Measurements from ENCODE around the gene DNAJB6.

DNAJB6 gene

GRCh38 chr7:157368955-157369354, 32.2 kb downstream of the DNAJB6 start:
- DNase-seq (ENCODE audit: low read depth), result no peak

DNA sequence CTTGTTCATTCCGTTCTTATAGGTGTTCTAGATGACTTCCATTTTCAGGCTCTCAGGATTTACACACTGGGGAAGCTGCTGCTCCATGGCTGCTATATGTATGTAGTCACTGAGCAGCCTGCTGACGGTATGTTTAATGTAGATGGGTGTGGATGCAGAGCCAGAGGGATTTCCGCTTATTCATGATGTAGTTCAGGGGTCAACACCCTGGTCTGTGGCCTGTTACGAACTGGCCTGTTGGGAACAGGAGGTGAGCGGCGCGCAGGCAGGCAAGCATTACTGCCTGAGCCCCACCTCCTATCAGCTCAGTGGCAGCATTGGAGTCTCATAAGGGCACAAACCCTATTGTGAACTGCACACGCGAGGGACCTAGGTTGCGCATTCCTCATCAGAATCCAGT, 33.9 kb downstream of the DNAJB6 start:
- DNase-seq (ENCODE audit: low read depth), result no peak

- DNase-seq (ENCODE audit: low read depth), result no peak
Measured at GRCh38 chr7:157371296-157371695, 34.5 kb downstream of the DNAJB6 start.

- no peak for DNase-seq (ENCODE audit: low read depth)
Measured at GRCh38 chr7:157372300-157373232, 35.8 kb downstream of the DNAJB6 start.

- DNase-seq (ENCODE audit: low read depth), result no peak
Measured at GRCh38 chr7:157373493-157373892, 36.7 kb downstream of the DNAJB6 start.

DNA sequence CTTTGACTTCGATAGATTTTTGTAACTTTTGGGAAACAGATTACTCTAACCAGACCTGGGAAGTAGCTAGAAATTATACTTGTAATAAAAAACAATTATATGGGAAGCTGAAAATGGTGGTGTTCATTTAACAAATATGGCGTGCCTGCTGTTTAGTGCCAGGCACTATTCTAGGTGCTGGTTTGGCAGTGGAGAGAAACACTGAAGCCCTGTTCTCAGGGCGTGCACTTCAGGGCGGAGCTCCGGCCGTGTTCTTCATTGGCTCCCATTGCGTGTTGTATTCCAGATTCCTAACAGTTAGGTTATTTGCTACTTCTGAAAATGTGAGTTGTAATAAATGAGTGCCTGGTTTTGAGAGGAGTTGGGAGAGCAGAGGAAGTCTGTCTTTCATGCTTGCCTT, 38.6 kb downstream of the DNAJB6 start:
- DNase-seq (ENCODE audit: low read depth), result no peak

GRCh38 chr7:157377436-157378124, 40.8 kb downstream of the DNAJB6 start:
- DNase-seq (ENCODE audit: low read depth), result no peak

DNA sequence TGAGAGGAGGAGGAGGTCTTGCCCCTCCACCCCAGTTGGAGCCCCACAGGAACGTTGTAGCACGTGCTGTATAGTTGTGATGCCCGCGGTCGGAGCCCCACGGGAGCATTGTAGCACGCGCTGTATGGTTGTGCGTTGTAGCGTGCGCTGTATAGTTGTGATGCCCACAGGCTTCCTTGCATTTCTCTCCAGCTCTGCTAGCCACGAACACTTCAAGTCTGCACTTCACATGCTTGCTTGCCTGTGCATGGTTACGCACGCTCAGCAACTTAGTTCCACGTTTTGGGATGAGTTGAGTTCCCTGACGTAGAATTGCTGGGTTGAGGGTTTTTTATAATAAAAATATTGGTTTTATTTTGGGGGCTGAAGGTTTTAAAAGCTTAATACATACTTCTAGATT, 41.6 kb downstream of the DNAJB6 start:
- DNase-seq (ENCODE audit: low read depth), result no peak

- no peak for DNase-seq (ENCODE audit: low read depth)
Measured at GRCh38 chr7:157379493-157379892, 42.7 kb downstream of the DNAJB6 start.

DNA sequence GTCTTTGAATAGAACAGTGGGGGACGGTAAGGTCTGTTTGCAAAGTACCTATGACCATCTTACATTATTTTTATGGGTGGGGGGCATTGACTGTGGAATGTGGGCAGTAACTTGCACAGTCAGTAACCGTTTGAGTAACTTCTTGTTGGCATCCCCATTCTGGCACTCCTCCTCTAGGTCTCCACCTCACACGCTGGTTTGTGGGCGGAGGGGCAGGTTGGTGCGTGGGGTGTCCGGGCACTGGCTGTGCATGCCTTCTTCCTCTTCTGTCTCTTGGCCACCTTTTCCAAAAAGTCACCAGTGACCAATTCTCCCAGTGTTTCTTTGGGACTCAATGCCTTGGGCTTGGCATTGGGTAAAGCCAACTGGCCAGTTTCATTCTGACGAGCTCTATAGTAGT, 43.6 kb downstream of the DNAJB6 start:
- DNase-seq (ENCODE audit: low read depth), result no peak

DNA sequence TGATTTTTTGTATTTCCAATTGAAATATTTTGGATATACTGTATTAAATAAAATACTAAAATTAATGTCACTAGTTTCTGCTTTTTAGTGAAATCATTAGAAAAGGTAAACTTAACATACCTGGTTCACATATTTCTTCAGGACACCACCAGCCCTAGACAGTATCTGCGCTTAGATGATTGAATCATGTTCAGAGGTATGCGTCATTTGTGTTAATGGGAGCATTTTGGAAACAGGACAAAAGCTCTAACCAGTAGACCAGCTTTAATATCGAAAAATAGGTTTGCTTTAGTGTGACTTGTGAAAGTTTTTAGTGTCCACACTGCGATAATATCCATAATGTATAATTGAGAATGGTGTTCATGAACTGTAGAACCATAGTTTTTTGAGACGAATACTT, 47.1 kb downstream of the DNAJB6 start:
- no peak for DNase-seq (ENCODE audit: low read depth)

DNA sequence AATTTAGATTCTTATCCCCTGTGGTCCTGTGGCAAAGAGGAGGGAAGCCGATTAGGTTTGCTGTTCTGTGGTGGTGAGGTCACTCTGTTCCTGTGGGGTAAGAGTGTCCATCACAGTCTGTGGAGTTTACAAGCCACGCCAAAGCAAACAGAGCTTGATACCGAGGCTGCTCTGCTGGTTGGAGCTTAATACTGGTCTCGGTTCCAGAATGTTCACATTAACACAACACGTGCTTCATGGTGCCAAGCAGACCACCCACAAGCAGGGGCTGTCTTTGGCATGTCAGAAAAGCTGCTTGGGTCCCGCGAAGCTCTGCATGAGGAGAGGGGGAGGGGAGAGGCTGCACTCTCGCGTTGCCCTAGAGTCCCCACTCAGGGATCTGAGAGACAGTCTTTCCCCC, 47.5 kb downstream of the DNAJB6 start:
- DNase-seq (ENCODE audit: low read depth), result no peak

- DNase-seq (ENCODE audit: low read depth), result peak; percentile 79
Measured at GRCh38 chr7:157386979-157387800, 50.4 kb downstream of the DNAJB6 start.

DNA sequence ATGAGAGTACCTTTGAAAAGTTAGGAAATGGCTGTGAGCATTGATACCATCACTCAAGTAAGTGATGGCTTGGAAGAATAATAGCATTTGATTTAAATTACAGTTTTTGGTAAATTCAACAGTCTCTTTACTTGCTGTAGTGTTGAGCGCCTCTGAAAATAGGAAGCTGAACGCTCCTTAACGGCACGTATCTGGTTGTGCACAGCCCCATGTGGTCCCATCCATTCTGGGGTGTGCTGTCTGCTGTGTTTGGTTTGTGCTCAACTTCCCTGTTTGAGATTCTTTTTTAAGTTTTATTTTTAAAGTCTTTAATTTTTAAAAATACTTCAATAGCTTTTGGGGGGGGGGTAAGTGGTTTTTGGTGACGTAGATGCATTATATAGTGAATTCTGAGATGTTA, 51.5 kb downstream of the DNAJB6 start:
- DNase-seq (ENCODE audit: low read depth), result no peak

- DNase-seq (ENCODE audit: low read depth), result no peak
Measured at GRCh38 chr7:157389951-157390730, 53.3 kb downstream of the DNAJB6 start.

DNA sequence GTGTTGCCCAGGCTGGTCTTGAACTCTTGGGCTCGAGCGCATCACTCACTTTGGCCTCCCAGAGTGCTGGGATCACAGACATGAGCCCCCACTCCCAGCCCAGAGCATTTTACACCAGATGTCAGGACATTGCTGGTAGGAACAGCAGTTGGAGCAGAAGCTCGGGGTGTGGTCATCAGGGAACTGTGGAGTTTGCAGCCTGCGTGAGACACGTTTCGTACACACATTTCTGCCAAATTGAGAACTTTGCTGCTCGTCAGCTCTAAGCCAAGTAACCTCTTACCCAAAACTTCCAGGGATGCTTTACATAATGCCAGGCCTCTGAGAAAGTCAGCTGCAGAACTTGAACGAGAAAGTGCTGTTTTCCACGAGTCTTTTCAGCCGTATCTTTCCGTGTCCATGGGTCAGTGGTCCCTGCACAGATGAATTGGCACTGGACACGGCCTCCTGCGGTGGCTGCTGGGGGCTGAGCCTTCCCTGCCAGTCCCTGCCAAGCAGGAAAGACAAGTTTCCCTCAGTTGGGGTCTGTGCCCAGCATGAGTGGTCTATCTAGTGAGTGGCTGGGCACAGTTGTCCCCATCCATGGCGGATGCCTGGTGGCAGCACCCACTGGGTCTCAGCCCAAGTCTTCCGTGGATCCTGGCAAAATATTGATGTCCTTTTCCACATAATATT, 54.4 kb downstream of the DNAJB6 start:
- DNase-seq (ENCODE audit: low read depth), result no peak

DNA sequence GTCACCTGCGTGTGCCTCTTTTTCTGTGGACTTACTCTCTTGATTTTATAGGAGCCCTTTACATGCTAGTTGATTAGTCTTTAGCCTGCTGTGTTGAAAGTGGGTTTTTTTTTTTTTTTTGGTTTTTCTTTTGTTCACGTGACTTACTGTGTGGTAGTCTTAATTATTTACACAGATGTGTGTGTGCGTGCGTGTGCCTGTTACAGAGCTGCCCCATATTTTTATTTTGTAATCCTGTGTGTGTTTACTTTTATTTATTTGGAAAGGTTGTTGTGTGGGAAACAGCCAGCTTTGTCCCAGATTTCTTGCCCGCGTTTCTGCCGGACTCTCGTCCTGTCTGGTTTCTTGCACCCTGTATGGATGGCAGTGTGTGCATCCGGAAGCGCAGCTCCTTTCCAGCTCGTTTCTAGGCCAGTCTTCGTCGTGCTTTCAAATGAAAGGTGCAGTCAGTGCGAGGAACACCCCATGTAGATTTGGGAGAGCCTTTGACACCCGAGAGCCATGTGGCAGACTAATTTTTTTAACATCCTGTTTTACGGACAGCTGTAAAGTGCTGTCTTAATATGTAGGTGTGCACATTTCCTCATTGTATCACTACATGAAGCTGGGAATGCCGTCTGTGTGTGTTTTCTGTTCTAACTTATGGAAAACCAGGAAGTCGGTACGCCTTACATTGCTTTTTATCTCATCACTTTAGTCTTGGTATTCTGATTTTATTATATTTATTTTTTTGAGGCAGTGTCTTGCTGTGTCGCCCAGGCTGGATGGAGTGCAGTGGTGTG, 55.6 kb downstream of the DNAJB6 start:
- DNase-seq (ENCODE audit: low read depth), result no peak

DNA sequence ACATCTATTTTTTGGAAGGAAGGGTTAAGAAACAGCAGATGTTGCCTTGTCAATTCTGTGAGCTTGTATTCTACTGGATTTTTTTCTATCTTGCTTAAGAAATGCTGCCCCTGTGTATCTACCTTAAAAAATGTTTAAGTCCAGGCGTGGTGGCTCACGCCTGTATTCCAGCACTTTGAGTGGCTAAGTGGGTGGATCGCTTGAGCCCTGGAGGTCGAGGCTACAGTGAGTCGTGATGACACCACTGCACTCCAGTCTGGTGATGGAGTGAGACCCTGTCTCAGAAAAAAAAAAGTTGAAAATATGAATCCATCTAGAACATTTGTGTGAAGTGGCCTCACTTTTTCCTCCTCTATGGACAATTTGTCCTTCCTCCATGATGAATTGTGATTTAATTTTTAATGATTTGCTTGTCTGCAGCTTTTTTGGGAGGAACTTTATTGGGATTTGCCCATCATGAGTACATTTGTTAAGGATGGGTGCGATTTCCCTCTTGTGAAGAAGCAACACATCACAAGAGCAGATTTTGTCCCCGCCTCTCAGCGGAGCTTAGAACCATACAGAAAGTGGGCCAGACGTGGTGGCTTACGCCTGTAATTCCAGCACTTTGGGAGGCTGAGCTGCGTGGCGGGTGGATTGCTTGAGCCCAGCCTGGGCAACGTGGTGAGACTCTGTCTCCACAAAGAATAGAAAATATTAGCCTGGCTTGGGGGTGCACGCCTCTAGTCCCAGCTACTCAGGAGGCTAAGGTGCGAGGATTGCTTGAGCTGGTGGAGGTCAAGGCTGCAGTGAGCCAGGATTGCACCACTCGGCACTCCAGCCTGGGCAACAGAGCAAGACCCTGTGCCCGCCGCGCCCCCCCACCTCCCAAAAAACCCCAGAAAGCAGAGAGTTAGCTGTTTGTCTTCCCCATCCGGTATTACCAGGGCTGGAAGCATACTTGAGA, 57.7 kb downstream of the DNAJB6 start:
- DNase-seq (ENCODE audit: low read depth), result no peak

DNA sequence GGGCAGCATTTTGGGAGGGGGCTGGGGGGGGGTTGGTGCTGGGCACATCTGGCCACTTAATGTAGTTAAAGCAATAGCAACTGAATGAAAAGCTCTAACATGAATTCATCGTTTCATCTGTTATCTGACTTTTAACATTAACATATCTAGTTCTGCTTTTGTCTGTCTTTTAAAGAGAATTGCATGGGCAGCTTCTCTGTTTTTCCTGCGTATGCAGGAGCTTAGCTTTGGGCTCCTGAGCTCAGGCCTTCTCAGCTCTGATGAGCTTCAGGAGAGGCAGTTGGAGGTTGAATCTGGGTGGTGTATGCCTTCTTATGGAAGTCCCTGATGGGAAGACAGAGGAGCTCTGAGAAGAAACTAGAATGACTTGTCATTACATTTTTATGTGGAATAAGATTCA, 58.4 kb downstream of the DNAJB6 start:
- no peak for DNase-seq (ENCODE audit: low read depth)
